HG03354 (cell line): ENCODE results near the gene CD19.
"Not testable (repeated sequence)": the region's sequence is repeated elsewhere in the genome, so short reads cannot be mapped to it uniquely, and the experiment has no call there.

Experiments
- ATAC-seq: cut with Tn5 transposase; IDR thresholded peaks from one replicate; pipeline ENCODE4 v1.9.1; 2021; ENCODE audit warnings: mild to moderate bottlenecking; ENCODE audit not compliant: unreplicated experiment, poor library complexity, severe bottlenecking

CD19 gene

DNA sequence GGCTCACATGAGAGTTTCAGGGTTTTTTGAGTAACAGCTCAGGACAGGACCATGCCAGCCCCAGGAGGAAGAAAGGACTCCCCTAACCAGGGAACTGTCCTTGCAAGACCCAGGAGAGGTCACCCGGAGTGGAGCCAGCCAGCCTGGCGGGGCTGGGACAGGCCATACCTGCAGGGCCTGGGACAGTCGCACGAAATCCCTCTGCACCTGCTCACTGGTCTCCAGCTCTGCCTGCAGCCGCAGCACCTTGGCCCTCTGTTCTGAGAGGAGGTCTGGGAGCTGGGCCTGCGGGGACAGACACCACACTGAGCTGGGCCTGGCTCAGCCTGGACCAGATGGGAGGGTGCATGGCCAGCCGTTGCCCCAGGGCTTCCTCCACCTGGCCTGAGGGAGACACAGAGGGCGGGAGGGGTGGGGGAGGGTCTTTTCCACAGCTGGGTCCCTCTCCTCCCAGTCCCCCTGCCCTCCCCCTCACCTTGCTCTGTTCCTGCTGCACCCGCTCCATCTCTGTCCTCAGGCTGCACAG, 26.5 kb upstream of the CD19 start:
- ATAC-seq: no peak

DNA sequence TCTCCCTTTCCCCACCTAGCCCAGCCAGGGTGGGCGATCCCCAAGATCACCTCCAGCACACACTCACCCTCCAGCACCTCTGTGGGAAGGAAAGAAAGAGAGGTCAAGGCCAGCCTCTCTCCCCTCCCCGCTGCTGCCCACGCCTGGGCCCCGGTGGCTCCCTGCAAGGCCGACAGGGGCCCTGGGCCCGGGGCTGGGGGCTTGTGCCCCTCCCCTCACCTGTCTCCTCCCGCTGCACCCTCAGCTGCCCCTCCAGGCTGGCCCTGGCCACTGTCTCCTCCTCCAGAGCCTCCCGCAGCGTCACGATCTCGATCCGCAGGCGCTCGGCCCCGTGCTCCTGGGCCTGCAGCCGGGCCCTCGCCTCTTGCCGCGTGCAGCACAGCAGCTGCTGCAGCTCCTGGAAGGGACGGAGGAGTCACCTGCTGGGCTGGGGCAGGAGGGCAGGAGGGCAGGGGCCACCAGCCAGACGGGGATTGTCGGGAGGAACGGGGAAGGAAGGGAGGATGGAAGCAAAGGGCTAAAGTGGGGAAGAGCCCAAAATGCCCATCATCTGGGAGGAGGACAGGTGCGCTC, 25.9 kb upstream of the CD19 start:
- ATAC-seq: no peak

DNA sequence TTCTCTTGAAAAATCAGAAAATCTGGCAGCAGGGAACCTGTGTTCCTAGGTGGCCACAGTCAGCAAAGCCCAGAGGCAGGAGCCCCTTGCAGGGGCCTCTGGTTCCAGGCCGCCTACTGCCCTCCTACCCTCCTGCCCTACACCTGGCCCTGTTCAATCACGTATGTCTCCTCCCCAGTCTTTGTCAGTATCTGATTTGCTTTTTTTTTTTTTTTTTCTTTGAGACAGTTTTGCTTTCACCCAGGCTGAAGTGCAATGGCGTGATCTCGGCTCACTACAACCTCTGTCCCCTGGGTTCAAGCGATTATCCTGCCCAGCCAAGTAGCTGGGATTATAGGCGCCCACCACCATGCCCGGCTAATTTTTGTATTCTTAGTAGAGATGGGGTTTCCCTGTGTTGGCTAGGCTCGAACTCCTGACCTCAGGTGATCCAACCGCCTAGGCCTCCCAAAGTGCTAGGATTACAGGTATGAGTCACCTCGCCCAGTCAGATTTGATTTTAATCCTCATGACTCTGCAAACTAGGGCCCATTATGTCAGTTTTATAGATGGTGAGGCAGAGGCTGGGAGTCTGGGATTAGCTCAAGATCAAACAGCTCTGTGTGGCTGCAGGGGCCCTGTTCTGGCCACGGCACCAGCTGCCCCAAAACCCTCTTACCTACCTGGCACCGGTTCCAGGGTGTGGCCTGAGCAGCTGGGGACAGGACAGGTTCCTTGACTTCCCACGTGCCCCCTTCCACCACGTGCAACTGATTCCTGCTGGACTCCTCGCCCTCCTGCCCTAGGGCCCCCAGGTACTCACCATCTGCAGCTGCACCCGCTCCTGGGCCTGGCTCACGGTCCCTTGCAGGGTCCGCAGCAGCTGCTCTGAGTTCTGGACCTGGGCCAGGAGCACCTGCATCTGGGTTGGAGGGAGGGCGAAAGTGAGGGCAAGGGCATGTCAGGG, 21.4 kb upstream of the CD19 start:
- no peak for ATAC-seq

DNA sequence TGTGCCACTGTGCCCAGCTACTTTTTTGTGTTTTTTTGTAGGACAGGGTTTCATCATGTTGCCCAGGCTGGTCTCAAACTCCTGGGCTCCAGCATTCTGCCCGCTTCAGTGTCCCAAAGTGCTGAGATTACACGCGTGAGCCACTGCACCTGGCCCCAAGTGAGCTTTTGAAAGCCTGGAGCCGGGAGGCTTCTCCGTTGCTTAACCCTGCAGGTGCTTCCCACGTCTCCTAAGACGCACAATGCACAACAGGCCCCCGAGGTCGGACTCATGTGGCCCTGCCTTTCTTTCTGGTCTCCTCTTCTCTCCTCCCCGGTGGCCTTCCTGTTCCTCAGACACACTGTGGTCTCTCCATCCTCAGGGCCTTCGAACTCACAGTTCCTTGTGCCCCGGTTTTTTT, 19.2 kb upstream of the CD19 start:
- no peak for ATAC-seq

DNA sequence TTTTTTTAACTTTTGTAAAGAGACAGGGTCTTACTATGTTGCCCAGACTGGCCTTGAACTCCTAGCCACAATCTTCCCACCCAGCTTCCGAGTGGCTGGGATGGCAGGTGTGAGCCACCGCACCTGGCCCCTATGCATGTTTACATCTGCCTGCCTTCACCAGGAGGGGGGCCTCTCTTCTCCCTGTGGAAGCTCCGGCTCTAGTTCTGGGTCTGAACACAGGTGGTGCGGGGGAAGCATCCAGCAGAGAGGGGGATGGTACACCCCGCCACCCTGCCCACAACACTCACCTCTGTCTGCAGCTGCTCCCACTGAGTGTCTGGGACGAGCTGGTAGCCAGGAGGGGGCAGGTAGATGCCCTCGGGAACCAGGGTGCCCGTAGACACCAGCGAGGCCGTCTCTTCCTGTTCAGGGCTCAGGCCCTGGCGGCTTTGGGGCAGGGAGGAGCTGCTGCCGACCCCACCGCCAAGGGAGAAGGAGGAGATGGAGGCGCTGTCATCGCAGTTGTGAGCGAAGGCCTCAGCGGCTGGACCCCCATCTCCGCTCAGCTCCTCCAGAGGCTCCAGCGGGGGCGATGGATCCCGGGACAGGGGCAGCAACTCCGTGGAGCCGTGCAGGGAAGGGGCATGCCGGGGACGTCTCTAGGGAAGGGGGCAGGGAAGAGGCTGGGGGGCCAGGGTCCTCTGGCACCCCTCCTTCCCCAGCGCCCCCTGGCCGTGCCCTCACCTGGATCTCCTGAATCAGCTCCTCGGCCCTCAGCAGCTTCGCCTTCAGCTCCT, 17.6 kb upstream of the CD19 start:
- ATAC-seq: no peak

DNA sequence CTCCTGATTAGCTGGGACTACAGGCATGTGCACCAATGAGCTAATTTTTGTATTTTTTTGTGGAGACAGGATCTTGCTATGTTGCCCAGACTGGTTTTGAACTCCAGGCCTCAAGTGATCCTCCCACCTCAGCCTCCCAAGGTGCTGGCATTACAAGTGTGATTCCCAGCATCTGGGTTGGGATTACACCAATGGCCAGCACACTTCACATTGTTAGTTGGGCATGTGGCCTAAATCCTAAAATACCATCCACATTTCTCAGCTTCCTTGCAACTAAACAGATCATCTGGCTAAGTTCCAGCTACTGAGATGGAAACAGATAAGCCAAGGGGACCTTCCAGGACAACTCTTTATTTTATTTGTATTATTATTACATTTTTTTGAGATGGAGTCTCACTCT, 16.6 kb upstream of the CD19 start:
- ATAC-seq: no peak

DNA sequence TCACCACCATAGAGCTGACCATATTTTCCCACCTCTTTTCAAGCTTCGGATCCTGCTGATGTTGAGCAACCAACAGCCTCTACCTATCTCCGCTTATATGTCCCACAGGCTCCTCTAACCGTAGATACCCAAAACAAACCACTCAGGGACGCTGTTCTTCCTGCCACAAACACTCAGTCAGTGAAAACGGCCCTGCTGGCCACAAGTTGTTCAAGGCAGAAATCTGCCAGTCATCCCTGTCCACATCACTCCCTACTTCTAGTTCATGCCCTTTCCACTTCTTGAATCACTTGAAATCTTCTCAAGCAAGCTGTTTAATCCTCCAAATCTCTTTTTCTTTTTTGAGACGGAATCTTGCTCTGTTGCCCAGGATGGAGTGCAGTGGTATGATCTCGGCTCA, 14.7 kb upstream of the CD19 start:
- ATAC-seq: no peak

DNA sequence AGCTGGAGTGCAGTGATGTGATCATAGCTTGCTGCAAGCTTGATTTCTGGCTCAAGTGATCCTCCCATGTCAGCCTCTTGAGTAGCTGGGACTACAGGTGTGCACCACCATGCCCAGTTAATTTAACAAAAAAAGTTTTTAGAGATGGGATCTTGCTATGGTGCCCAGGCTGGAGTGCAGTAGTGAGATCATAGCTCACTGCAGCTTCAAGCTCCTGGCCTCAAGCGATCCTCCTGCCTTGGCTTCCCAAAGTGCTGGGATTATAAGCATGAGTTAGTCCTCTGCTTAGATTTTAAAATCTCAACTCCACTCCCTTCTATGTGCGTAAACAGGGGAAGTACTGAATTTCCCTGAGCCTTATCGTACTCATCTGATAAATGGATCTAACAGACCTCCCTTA, 13.1 kb upstream of the CD19 start:
- no peak for ATAC-seq

DNA sequence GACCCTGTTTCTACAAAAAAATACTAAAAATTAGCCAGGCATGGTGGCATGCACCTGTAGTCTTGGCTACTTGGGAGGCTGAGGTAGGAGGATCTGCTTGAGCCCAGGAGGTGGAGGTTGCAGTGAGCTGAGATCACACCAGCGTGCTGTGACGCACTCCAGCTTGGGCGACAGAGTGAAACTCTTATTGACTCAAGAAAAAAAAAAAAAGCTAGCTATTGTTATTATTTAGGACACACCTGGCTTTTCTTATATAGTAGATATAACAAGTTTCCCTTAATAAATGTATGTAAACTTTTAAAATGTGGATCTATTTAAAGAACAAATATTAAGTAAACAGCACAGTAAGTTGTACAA, 8.6 kb upstream of the CD19 start:
- no peak for ATAC-seq

DNA sequence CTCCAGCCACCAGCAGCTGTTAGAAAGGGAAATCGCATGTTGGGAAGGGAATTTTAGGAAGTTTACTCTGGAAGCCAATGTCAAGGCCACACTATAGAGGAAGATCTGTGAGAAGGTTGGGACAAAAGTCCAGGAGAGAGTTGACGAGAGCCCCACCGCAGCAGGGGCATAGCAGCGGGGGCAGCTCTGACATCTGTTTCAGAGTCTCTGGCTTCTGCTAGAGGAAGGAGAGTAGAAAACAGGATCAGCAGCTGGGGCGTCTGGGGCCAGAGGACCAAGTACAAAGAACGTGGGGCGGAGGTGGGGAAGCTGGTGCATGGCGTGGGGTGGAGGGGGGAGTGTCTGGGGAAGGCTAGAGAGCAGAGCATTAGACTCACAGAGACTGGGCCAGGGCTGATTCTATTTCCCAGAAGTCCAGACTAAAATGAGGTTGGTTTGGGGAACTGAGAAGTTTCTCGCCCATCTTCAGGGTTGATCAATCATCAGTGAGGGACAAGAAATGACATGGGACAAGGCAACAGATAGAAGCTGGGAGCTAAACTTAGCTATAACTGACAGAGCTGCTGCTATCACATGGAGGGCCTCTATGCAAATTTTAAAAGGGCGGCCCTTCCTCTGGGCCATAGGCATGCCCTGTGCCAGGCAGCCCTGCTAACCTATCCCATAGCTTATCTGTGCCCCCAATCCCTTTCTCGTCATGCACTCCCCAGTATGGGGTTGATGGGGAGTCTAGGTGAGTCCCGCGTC, 7.9 kb upstream of the CD19 start:
- ATAC-seq: peak; percentile 51

DNA sequence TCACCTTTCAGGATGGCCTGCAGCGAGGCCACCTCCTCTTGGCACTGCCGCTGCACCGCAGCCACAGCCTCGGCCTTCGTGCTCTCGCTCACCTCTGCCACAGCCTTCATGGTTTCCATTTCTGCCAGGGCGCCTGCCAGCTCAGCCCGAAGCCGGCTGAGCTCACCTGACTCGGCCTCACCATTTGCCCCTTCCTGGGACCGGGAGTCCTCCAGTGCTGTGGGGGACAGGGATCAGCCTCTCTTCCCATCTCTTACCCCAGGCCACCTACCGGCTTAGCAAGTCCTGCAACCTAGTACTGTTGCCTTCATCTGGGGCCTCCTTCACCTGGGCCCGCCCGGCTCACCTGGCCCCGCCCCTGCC, 7.4 kb upstream of the CD19 start:
- no peak for ATAC-seq

DNA sequence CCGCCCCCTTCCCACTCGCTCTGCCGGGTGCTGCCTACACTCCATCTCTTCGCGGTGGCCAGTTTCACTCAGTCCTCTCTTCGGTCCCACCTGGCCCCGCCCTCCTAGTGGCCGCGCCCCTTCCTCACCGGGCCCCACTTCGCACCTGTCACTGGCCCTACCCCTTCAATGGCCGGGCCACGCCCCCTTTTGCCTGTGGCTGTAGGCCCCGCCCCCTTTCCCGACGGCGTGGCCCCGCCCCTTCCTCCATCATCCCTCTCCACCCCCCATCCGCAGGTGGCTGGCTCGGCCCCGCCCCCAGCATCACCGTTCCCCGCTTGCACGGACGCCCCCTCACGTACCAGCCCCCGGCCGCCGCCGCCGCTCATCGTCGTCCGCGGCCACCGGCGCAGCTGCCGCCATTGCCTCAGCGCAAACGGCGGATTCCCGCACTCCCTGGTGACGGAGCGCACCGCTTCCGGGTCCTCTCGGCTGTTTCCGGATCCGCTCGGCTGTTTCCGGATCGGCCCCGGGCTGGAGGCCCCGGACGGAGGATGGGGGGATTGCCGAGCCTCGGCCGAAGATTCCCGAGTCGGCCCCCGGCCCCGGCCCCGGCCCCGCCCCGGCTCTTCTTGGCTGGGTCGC, 6.9 kb upstream of the CD19 start, which contains the start of gene RABEP2:
Gene RABEP2 (minus strand): TSS at position 477 of the 624 bp plus-strand sequence. CDS start 75 bp downstream, at position 402.
- peak; percentile 69 for ATAC-seq

DNA sequence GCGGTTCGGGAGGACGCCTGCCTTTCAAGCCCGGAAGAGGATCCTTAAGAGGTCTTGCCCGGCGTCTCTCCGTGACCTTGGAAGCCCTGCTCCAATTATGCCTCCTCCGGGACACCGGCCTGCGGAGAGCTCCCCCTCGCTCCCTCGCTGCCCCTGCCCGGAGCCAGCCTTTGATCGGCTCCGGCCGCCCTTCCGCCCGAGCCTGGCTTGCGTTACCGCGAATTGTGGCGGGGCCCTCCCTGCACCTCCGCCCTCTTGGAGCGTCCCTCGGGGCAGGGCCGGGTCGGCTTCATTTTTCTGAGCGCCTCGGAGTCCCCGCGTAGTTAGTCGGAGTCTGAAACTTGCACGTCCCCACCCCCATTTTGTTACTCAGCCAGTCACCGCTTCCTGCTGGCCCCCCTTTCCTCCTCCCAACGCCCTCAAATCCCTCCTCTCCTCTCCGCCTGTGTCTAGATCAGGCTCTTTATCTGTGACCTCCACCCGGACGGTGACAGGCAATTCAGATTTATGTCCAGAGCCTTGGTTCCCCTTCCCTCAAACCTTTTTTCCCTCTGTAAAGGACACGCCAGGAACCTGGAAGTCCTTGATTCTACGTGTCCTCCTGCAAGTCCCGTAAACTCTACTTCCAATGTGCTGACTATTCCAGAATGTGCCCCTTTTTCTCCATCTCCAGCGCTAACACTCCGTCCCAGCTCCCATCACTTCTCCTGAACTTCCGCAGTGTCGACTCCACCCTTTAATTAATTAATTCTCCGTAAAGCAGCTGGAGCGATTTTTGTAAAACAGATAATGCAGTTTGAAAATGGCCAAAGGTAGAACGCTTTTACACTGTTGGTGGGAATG, 6.2 kb upstream of the CD19 start:
- peak; percentile 47 for ATAC-seq

DNA sequence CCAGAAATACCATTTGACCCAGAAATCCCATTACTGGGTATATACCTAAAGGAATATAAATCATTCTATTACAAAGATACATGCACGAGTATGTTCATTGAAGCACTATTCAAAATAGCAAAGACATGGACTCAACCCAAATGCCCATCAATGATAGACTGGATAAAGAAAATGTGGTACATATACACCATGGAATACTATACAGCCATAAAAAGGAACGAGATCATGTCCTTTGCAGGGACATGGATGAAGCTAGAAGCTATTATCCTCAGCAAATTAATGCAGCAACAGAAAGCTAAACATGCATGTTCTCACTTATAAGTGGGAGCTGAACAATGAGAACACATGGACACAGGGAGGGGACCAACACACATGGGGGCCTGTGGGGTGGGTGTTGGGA, 5.5 kb upstream of the CD19 start:
- ATAC-seq: not testable (repeated sequence)

DNA sequence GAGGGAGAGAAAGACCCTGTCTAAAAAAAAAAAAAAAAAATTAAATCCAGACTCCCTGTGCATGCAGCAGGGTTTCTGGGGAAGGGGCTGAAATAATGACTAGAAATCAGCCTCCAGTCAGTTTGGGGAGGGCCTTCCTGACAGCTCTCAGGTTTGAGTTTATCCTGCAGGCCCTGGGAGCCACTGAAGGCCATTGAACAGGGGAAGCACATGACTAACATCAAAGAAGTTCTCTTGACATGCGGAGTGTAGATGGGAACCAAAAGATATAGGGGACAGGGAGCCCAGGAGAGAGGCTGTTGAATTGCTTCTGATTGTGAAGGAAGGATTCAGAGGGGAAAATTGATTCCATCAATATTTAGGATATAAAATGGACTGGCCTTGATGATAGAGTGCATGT, 4.0 kb upstream of the CD19 start:
- ATAC-seq: no peak

DNA sequence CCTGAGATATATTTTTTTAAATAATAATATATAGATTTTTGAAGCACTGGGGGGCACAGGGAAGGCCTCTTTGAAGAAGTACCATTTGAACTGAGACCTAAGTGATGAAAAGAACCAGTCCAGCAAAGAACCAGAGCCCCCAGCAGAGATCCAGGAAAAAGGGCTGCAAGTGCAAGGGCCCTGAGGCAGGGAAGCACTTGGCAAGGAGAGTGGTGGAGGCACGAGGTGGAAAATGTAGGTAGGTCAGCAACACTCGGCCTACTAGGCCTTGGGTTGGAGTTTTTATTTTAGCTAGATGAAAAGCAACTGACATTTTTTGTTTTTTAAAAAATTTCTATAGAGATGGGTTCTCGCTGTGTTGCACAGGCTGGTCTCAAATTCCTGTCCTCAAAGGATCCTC, 1.6 kb upstream of the CD19 start:
- no peak for ATAC-seq

DNA sequence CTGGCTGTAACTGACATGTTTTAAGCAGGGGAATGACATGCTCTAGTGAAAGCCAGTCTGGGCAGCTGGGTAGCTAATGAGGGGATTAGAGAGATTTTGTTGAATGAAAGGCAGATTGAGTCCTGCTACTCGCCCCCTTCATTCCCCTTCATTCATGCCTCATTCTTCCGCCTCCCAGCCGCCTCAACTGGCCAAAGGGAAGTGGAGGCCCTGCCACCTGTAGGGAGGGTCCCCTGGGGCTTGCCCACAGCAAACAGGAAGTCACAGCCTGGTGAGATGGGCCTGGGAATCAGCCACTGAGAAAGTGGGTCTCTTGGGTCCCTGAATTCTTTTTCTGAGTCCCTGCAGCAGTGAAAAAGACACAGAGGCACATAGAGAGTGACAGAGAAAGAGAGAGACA, 1.1 kb upstream of the CD19 start:
- ATAC-seq: peak; percentile 41

DNA sequence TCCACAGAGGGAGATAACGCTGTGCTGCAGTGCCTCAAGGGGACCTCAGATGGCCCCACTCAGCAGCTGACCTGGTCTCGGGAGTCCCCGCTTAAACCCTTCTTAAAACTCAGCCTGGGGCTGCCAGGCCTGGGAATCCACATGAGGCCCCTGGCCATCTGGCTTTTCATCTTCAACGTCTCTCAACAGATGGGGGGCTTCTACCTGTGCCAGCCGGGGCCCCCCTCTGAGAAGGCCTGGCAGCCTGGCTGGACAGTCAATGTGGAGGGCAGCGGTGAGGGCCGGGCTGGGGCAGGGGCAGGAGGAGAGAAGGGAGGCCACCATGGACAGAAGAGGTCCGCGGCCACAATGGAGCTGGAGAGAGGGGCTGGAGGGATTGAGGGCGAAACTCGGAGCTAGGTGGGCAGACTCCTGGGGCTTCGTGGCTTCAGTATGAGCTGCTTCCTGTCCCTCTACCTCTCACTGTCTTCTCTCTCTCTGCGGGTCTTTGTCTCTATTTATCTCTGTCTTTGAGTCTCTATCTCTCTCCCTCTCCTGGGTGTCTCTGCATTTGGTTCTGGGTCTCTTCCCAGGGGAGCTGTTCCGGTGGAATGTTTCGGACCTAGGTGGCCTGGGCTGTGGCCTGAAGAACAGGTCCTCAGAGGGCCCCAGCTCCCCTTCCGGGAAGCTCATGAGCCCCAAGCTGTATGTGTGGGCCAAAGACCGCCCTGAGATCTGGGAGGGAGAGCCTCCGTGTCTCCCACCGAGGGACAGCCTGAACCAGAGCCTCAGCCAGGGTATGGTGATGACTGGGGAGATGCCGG, 769 bp downstream of the CD19 start:
- ATAC-seq: no peak
